ENCODE data around the gene IL22RA1. TPM values are rescaled to one million over a fixed set of nuclear protein-coding genes. Genes with fewer than 3 reads are reported as not detected.

Gene IL22RA1
- total and polyA plus RNA-seq, 8 donors: 0.26 to 0.73 (median 0.43) TPM

- intact Hi-C loops (cut with DNase I): no loop called here
- DNase-seq: no peak
- Histone ChIP-seq H3K9me3 (no peaks in the 10 kb centered on the region), H3K36me3 (no peaks in the 10 kb centered on the region), H3K27me3 (peaks cover 0 to 12% of the 10 kb centered on the region in 2 donors), H3K4me3 (no peak overlapping the region), H3K27ac (no peak overlapping the region), H3K4me1 (no peaks in the 10 kb centered on the region)
- ATAC-seq: no peak
- TF ChIP-seq, protein P1, sequence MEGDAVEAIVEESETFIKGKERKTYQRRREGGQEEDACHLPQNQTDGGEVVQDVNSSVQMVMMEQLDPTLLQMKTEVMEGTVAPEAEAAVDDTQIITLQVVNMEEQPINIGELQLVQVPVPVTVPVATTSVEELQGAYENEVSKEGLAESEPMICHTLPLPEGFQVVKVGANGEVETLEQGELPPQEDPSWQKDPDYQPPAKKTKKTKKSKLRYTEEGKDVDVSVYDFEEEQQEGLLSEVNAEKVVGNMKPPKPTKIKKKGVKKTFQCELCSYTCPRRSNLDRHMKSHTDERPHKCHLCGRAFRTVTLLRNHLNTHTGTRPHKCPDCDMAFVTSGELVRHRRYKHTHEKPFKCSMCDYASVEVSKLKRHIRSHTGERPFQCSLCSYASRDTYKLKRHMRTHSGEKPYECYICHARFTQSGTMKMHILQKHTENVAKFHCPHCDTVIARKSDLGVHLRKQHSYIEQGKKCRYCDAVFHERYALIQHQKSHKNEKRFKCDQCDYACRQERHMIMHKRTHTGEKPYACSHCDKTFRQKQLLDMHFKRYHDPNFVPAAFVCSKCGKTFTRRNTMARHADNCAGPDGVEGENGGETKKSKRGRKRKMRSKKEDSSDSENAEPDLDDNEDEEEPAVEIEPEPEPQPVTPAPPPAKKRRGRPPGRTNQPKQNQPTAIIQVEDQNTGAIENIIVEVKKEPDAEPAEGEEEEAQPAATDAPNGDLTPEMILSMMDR (IDR thresholded peaks at IDR 0.05): no peak
Observed at GRCh38 chr1:24094554-24094953, 48.4 kb downstream of the IL22RA1 start.

GRCh38 chr1:24093732-24094131 lies 49.2 kb downstream of the IL22RA1 start:
- Histone ChIP-seq H3K4me3 (no peak overlapping the region), H3K27me3 (peaks cover 0 to 12% of the 10 kb centered on the region in 2 donors), H3K9me3 (no peaks in the 10 kb centered on the region), H3K36me3 (no peaks in the 10 kb centered on the region), H3K27ac (no peak overlapping the region), H3K4me1 (no peaks in the 10 kb centered on the region)
- DNase-seq (no peak), ATAC-seq (no peak)
- TF ChIP-seq, protein P1 (IDR thresholded peaks at IDR 0.05): no peak
- intact Hi-C loops (cut with DNase I): no loop called here

GRCh38 chr1:24092979-24093378 lies 50.0 kb downstream of the IL22RA1 start:
- H3K4me3 ChIP-seq: no peak overlapping the region
- H3K9me3 ChIP-seq: no peaks in the 10 kb centered on the region
- DNase-seq (no peak), ATAC-seq (no peak)
- no peaks in the 10 kb centered on the region for H3K36me3 ChIP-seq
- H3K4me1 ChIP-seq: no peaks in the 10 kb centered on the region
- intact Hi-C loops (cut with DNase I): no loop called here
- TF ChIP-seq, protein P1 (IDR thresholded peaks at IDR 0.05): no peak
- no peak overlapping the region for H3K27ac ChIP-seq
- H3K27me3 ChIP-seq: peaks cover 0 to 12% of the 10 kb centered on the region in 2 donors

- ATAC-seq (no peak), DNase-seq (no peak)
- no peak overlapping the region for H3K4me3 ChIP-seq
- TF ChIP-seq, protein P1 (IDR thresholded peaks at IDR 0.05): no peak
- H3K9me3 ChIP-seq: no peaks in the 10 kb centered on the region
- peaks cover 0 to 12% of the 10 kb centered on the region in 2 donors for H3K27me3 ChIP-seq
- no peaks in the 10 kb centered on the region for H3K4me1 ChIP-seq
- intact Hi-C loops (cut with DNase I): no loop called here
- no peaks in the 10 kb centered on the region for H3K36me3 ChIP-seq
- no peak overlapping the region for H3K27ac ChIP-seq
Observed at GRCh38 chr1:24091971-24092482, 50.9 kb downstream of the IL22RA1 start.

GRCh38 chr1:24090736-24091135 lies 52.2 kb downstream of the IL22RA1 start:
- ATAC-seq (no peak), DNase-seq (no peak)
- Histone ChIP-seq H3K27me3 (peaks cover 0 to 12% of the 10 kb centered on the region in 2 donors), H3K9me3 (no peaks in the 10 kb centered on the region), H3K4me1 (no peaks in the 10 kb centered on the region), H3K36me3 (no peaks in the 10 kb centered on the region), H3K4me3 (no peak overlapping the region), H3K27ac (no peak overlapping the region)
- intact Hi-C loops (cut with DNase I): no loop called here
- TF ChIP-seq, protein P1 (IDR thresholded peaks at IDR 0.05): no peak

Data from left lung (tissue), 10 donors.